Adrenal gland (tissue), 12 donors: ENCODE measurements around the gene CYP4V2. TPM values are rescaled to one million over a fixed set of nuclear protein-coding genes. Genes with fewer than 3 reads are reported as not detected.

Experiments used
- DNase-seq, 7 donors: peaks; one replicate each; pipeline ENCODE4 v3.0.0-alpha.2; 2019 to 2020
- H3K27ac ChIP-seq, 5 donors: fragments of 200-600 bp; sonication (generic) in 4 of 5; 1 replicate in 3 of 5; 2 replicates in 2 of 5; pipeline versions ENCODE4 v1.5.1 to v1.8.0; 2016 to 2020; ENCODE audit warnings: mild to moderate bottlenecking in 1 of 5
- H3K27me3 ChIP-seq: fragments of 200-600 bp; 2 replicates; pipeline ENCODE4 v1.8.0; 2021
- H3K36me3 ChIP-seq, 2 donors: fragments of 200-600 bp; replicated peaks in 1 of 2; 1 replicate in 1 of 2; 2 replicates in 1 of 2; pipeline versions ENCODE4 v1.5.1 to v1.8.0; 2018 to 2022
- H3K4me1 ChIP-seq, 2 donors: fragments of 200-600 bp; replicated peaks in 1 of 2; 1 replicate in 1 of 2; 2 replicates in 1 of 2; pipeline versions ENCODE4 v1.5.1 to v1.8.0; 2018 to 2021
- H3K4me3 ChIP-seq, 4 donors: fragments of 200-600 bp; sonication (generic) in 3 of 4; one replicate each; pipeline ENCODE4 v1.5.1; 2016 to 2018
- H3K9me3 ChIP-seq, 3 donors: fragments of 200-600 bp; sonication (generic) in 1 of 3; replicated peaks in 1 of 3; 1 replicate in 2 of 3; 2 replicates in 1 of 3; pipeline versions ENCODE4 v1.5.1 to v1.8.0; 2016 to 2021
- POLR2A ChIP-seq, 2 donors: fragments of 450-650 bp; IDR thresholded peaks; one replicate each; pipeline ENCODE4 v1.6.1; 2017; ENCODE audit warnings: antibody characterized with exemption in 2 of 2, mild to moderate bottlenecking in 2 of 2, moderate library complexity in 1 of 2
- WGBS, 4 donors: extraction: QIAGEN DNeasy Blood & Tissue Kit in 2 of 4; methylation state at CpG; one replicate each; pipeline versions ENCODE4 v1.1.5 to v1.1.7; 2013 to 2017; 5-methylcytosine and 5-hydroxymethylcytosine counted together
- intact Hi-C, 2 donors: fragments of 100-400 bp; cut with DNase I; formaldehyde crosslinking; loops; one replicate each; pipeline versions ENCODE4 v1.14.1 to v1.15.0; 2022 to 2023
- polyA plus RNA-seq, 3 donors: library from polyadenylated mRNA; stranded (reverse); fragments of 200-250 nt in 2 of 3; fragments of 350-450 nt in 1 of 3; fragmentation: Illumina TruSeq in 1 of 3; extraction: RNeasy Lipid Tissue Mini Kit (QIAGEN cat#74804) in 1 of 3; gene quantifications; one replicate each; pipeline ENCODE4 v1.2.3, GENCODE V29; 2013 to 2014
- total RNA-seq, 9 donors: library from RNA; depleted of rRNA in 4 of 9; stranded (reverse); fragments of >200 nt in 4 of 9; fragments of 120-200 nt in 1 of 9; fragmentation: NEBNext Ultra II Directional in 1 of 9; extraction: Animal tissue kit (Norgen Biotek cat#: 25700) in 1 of 9; gene quantifications; one replicate each; pipeline versions ENCODE4 v1.1.0 to v1.2.4, GENCODE V29; 2013 to 2023
- TF ChIP-seq, protein P1 (sequence below), 6 experiments: fragments of 450-650 bp in 4 of 6; fragments of 200-600 bp in 2 of 6; sonication (generic) in 1 of 6; IDR thresholded peaks; 1 replicate in 5 of 6; 2 replicates in 1 of 6; pipeline versions ENCODE4 v1.5.1 to v1.8.0; 2016 to 2021; ENCODE audit warnings: antibody characterized with exemption in 6 of 6, mild to moderate bottlenecking in 2 of 6, moderate library complexity in 1 of 6
- donor health status: healthy with polysubstance abuse.
- donor health status: Bipolar disorder and iron deficiency.
- donor health status: DM: yes; HTN: yes; CAD: no.
- donor health status: DM: no; HTN: no; CAD: no.
- donor health status: DM: no; HTN: no; CAD: no.
- donor health status: DM: yes; HTN: yes; CAD: no.

Gene CYP4V2
- total and polyA plus RNA-seq, 12 donors, result 11.5 to 106 (median 61.0) TPM

DNA sequence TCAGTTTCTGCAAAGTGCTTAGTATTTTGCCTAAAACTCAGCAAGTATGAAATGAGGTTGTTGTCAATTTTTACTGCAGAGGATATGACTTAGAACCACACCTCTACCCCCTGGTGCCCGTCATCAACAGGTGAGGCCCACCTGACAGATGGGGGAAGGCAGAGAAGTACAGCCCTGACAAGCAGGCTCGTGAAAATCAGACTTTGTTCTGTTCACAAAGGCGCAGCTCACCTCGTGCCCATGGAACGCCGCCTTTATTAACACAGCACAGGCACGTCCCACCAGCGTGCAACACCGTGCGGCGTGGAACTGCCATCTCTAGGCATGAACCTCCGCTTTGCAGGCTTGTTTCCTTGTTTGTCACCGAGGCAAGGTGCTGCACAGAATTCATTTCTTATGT is 13.3 kb downstream of the CYP4V2 start:
- no peaks in the 10 kb centered on the region for H3K9me3 ChIP-seq
- H3K36me3 ChIP-seq, result no peaks in the 10 kb centered on the region
- intact Hi-C loops, result no loop called here
- H3K4me1 ChIP-seq, result no peaks in the 10 kb centered on the region
- H3K27me3 ChIP-seq, result no peaks in the 10 kb centered on the region
- 80 to 94% (median 84%) methylated on average over 13 of the region's 13 CpGs for WGBS, 4 donors
- peak overlapping the region in 2 of 5 donors; percentile 76 to 81 for H3K27ac ChIP-seq
- no peak for TF ChIP-seq POLR2A (IDR thresholded peaks at IDR 0.05)
- TF ChIP-seq, protein P1, sequence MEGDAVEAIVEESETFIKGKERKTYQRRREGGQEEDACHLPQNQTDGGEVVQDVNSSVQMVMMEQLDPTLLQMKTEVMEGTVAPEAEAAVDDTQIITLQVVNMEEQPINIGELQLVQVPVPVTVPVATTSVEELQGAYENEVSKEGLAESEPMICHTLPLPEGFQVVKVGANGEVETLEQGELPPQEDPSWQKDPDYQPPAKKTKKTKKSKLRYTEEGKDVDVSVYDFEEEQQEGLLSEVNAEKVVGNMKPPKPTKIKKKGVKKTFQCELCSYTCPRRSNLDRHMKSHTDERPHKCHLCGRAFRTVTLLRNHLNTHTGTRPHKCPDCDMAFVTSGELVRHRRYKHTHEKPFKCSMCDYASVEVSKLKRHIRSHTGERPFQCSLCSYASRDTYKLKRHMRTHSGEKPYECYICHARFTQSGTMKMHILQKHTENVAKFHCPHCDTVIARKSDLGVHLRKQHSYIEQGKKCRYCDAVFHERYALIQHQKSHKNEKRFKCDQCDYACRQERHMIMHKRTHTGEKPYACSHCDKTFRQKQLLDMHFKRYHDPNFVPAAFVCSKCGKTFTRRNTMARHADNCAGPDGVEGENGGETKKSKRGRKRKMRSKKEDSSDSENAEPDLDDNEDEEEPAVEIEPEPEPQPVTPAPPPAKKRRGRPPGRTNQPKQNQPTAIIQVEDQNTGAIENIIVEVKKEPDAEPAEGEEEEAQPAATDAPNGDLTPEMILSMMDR (IDR thresholded peaks at IDR 0.05), result no peak
- no peak for DNase-seq
- H3K4me3 ChIP-seq, result peak overlapping the region in 1 of 4 donors; percentile 35

DNA sequence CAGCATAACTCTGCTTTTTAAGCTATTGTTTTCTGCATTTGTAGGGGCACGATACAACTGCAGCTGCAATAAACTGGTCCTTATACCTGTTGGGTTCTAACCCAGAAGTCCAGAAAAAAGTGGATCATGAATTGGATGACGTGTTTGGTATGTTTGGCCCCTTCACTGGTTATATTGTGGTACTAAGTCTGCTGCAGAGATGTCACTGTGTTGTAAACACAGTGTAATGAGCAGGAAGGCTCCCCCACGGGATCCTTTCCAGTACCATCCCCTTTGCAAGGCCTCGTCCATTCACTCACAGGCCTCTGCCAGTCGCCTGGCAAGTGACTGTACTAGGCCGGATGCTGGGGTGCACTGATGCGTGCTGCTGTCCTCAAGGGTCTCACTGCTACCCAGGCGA is 13.8 kb downstream of the CYP4V2 start:
- WGBS, 4 donors, result 84 to 90% (median 87%) methylated on average over 8 of the region's 8 CpGs
- intact Hi-C loops, result no loop called here
- Histone ChIP-seq H3K4me3 (no peak overlapping the region), H3K27ac (peak overlapping the region in 2 of 5 donors; percentile 76 to 81), H3K9me3 (no peaks in the 10 kb centered on the region), H3K36me3 (no peaks in the 10 kb centered on the region), H3K27me3 (no peaks in the 10 kb centered on the region), H3K4me1 (no peaks in the 10 kb centered on the region)
- DNase-seq, result no peak
- no peak for TF ChIP-seq POLR2A (IDR thresholded peaks at IDR 0.05)
- TF ChIP-seq, protein P1 (IDR thresholded peaks at IDR 0.05), result no peak

DNA sequence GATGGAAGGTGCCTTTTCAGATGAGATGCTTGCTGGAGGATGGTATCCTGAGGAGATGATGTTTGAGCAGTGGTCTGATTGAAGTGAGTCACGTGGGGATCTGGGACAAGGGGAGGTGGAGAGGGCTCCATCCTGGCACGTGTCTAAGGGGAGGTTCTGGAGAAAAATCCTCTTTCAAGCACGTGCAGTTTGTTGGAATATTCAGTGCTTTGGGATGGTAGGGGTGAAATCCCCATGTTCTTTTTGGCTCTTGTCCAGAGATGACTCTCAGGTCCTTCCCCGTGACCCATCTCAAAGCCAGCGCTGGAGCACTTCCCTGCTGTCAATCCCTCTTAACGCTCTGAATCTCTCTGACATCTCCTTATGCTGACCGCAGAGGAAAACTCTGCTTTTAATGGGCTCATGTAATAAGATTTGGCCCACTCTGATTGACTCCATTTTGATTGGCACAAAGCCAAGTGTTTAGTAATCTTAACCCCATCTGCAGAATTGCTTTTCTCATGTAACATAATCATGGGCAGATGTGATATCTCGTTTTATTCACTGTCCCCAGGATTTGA is 25.2 kb downstream of the CYP4V2 start:
- Histone ChIP-seq H3K9me3 (no peaks in the 10 kb centered on the region), H3K27ac (no peak overlapping the region), H3K36me3 (no peaks in the 10 kb centered on the region), H3K4me1 (no peaks in the 10 kb centered on the region), H3K27me3 (no peaks in the 10 kb centered on the region), H3K4me3 (no peak overlapping the region)
- no peak for TF ChIP-seq POLR2A (IDR thresholded peaks at IDR 0.05)
- TF ChIP-seq, protein P1 (IDR thresholded peaks at IDR 0.05), result no peak
- no peak for DNase-seq
- 45 to 60% (median 50%) methylated on average over 8 of the region's 8 CpGs for WGBS, 4 donors
- intact Hi-C loops, result no loop called here

DNA sequence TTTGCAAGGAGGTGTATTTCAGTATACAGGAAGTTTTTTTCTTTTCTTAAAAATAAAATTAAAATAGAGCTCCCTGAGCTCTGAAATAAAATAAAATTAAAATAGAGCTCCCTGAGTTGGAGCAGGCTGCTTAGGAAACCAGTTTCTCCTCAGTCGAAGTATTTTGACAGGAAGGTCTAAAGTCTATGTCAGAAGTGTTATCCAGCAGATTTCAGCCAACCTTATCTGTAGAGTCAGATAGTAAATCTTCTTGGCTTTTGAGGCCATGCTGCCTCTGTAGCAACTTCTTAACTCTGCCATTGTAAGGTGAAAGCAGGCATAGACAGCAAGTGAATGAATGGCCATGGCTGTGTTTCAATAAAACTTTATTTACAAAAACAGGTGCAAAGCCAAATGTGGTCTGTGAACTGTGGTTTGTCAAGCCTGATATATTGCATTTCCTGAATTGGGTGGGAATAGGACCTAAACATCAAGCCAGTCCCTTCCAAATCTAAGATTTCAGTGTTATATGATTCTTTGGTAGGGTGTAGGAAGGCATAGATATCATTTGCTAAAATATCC is 26.4 kb downstream of the CYP4V2 start:
- no peaks in the 10 kb centered on the region for H3K9me3 ChIP-seq
- TF ChIP-seq, protein P1 (IDR thresholded peaks at IDR 0.05), result no peak
- no peak for TF ChIP-seq POLR2A (IDR thresholded peaks at IDR 0.05)
- intact Hi-C loops, result no loop called here
- H3K27me3 ChIP-seq, result no peaks in the 10 kb centered on the region
- no peak for DNase-seq
- no peaks in the 10 kb centered on the region for H3K4me1 ChIP-seq
- no peaks in the 10 kb centered on the region for H3K36me3 ChIP-seq
- H3K27ac ChIP-seq, result no peak overlapping the region
- no peak overlapping the region for H3K4me3 ChIP-seq
- WGBS, 4 donors, result 24 to 58% (median 36%) methylated on average over 1 of the region's 1 CpG
